GM18858 (cell line): Measurements from ENCODE around the gene CDKN2B.
A peak's percentile ranks its signal among the peaks of the same experiment; 100 is the strongest.
"Not testable (repeated sequence)": the region's sequence is repeated elsewhere in the genome, so short reads cannot be mapped to it uniquely, and the experiment has no call there.

Experiments
- ATAC-seq: cut with Tn5 transposase; IDR thresholded peaks from one replicate; pipeline ENCODE4 v1.9.1; 2021; ENCODE audit not compliant: unreplicated experiment

The CDKN2B gene

DNA sequence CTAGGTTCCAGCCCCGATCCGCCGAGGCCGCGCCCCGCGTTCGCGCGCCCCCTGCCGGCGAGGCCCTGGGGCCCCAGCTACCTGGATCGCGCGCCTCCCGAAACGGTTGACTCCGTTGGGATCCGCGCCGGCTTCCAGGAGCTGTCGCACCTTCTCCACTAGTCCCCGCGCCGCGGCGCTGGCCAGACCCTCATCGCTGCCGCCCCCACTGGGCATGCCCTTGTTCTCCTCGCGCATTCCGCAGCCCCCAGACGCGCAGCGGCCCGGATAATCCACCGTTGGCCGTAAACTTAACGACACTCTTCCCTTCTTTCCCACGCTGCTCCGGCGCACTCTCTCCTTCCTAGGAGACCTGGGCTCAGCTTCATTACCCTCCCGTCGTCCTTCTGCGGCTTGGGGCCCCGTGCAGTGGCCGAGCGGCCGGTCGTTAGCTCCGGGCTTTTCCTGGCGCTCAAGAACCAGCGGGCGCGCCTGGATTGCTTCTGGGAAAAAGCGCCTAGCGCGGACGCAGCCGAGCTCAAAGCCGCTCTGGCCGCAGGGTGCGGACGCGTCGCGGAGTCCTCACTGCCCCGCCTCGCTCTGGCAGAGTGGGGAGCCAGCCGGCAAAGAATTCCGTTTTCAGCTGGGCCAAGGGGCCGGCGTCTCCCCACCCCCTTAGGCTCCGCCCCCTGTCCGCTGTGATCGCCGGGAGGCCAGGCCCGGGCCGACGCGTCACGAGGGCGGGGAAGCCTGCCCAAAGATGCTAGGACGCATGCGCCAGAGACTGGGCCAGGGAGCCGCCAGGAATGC lies at the start of gene CDKN2B:
CDKN2B (minus strand) TSS at position 589 of the 789 bp plus-strand sequence; CDS start at position 237, 352 bp downstream.
- peak; percentile 85 for ATAC-seq

- ATAC-seq = not testable (repeated sequence)
These were observed 48.9 kb upstream of the CDKN2B start for GRCh38 chr9:22057972-22058371.

DNA sequence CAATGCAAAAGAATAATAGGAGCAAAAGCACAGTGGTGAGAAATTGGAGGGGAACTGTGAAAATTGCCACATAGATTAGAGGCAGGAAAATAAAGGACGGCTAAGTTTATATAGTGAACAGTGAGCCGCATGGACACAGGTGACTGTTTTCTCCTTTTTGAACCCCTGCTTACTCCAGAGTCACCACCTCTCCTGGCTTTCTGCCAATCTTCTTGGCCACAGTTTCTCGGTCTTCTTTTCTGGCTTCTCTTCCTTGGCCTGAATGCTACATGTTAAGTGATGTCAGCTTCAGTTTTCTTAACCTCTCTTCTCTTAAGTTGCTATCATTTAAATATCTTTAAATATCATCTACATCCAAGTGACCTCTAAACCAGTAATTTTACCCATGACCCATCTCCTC lies 47.3 kb upstream of the CDKN2B start:
- ATAC-seq = no peak

GRCh38 chr9:22055090-22055489 lies 46.0 kb upstream of the CDKN2B start:
- ATAC-seq = no peak

DNA sequence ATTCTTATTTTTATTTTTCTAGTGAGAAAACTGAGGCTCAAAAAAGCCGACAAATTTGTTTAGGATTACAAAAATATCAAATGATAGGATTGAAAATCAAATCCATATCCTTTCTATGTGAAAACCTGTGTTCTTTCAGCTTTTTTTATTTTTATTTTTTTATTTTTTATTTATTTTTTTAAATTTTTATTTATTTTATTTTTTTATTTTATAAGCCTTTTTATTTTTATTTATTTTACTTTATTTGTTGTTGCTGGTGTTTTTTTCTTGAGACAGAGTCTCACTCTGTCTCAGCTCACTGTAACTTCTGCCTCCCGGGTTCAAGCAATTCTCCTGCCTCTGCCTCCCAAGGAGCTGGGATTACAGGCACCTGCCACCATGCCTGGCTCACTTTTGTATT lies 45.4 kb upstream of the CDKN2B start:
- ATAC-seq = no peak

DNA sequence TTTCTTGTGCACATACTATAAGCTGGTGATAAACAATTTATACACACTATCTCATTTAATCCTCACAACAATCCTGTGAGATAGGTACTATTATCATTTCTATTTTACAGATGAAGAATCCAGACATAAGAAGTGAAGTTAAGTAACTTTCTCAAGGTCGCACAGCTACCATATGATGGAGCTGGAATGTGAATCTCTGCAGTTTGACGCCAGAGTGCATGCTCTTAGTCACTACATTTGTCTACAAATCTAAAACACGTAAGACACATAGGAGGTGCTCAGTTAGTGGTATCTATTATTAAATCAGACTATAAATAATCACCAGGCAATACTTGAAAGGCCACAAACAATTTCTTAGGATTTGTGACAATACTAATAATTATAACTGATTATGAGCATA lies 45.0 kb upstream of the CDKN2B start:
- no peak for ATAC-seq

DNA sequence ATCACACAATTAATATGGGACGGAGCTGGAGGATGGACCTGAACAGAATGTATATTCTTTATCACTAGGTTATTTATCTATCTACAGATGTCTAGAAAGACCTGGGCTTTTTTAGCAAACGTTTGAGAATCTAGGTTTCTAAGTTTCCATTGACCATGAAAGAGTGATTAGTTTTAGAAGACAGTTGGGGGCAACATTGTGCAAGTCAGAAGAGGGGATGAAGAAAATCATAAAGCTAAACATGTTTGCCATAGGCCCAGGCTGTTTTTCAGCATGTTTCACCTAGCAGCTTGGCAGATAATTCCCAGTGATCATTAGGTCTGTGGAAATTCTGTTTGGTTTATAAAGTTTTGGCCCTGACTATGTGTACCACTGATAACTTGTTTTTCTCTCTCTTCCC lies 44.1 kb upstream of the CDKN2B start:
- no peak for ATAC-seq

GRCh38 chr9:22052376-22052945 lies 43.4 kb upstream of the CDKN2B start:
- ATAC-seq = peak; percentile 65

- no peak for ATAC-seq
These were observed 41.8 kb upstream of the CDKN2B start for GRCh38 chr9:22050924-22051323.

GRCh38 chr9:22049411-22049810 lies 40.3 kb upstream of the CDKN2B start:
- ATAC-seq = no peak

- no peak for ATAC-seq
These were observed 38.5 kb upstream of the CDKN2B start for GRCh38 chr9:22047596-22047995.

DNA sequence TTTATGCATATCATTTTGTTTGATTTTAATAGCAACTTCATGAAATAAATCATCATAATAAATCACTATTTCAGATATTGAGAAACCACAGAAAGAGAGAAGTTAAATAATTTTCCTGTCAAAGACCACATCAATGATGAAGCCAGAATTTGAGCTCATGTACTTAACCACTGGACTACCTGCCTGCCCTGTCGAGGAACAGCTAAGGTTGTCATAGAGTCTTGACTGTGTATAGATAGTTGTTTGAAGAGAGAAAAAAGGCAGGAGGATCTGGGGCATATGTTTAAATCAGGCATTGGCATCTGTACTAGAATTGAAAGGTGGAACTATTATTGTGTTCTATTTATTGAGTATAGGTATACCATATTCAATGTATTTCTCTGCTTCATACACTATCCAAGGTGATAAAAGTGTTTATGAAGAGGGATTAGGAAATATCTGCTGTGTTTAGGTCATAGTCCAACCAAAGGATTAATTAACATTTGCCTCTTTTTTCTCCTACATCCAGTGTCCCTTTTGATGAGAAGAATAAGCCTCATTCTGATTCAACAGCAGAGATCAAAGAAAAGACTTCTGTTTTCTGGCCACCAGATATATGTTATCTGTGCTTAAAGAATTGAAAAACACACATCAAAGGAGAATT lies 37.3 kb upstream of the CDKN2B start:
- no peak for ATAC-seq

DNA sequence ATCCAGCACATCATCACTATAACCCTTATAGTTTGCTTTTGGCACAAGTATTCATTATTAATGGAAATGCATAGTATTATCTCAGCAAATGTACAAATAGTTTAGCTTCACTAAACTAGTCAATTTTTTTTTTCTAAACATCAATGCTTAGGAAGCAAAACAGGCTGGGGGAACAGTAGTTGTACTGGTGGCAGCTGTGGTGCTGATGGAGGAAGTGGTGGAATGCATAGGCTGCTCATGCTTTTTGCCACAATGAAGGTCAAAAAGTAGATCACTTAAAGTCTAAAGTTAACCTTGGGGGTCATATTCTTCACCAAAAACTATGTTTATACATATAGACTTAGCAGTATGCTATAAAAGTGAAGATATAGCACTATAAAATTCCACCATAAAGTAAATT lies 36.3 kb upstream of the CDKN2B start:
- ATAC-seq = no peak

DNA sequence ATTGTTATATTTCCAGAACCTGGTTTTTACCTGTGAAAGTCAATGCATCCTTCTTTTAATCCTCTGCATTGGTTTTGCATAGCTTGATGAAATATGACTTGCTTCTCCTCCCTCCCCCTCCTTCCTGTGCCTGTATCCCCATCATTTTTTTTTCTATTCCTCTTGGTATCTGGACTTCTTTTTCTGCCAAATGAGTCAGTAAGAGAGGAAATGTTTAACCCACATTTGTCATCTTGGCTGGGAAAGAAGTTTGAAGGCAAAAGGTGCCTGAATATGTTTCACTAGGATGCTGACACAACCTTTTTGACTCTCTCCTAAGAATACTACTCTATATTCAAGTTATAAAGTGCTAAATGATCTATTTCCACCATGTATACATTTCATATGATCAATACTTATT lies 35.5 kb upstream of the CDKN2B start:
- ATAC-seq = no peak

- ATAC-seq = no peak
These were observed 34.8 kb upstream of the CDKN2B start for GRCh38 chr9:22043928-22044327.

DNA sequence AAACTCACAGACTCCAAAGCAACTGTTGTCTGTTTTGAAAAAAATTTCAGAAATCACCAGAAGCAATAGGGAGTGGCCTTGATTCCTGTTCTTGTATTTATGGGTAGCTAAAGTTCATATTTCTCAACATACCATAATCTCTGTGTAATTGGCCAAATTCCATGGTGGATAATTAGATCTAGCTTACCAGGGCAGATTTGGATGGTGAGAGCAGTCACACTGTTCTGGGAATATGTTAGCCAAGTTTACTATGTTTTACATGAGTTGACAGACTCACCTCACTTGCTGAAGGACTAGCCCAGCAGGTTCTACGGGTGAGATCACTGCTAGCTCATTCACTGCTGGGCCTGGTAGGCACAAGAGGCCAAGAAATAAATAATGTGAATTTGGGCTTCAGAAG lies 32.7 kb upstream of the CDKN2B start:
- ATAC-seq = no peak

GRCh38 chr9:22041344-22041743 lies 32.2 kb upstream of the CDKN2B start:
- no peak for ATAC-seq

- no peak for ATAC-seq
These were observed 31.7 kb upstream of the CDKN2B start for GRCh38 chr9:22040760-22041159.

GRCh38 chr9:22039258-22039657 lies 30.2 kb upstream of the CDKN2B start:
- ATAC-seq = no peak

- ATAC-seq = no peak
These were observed 29.0 kb upstream of the CDKN2B start for GRCh38 chr9:22037954-22038690.

DNA sequence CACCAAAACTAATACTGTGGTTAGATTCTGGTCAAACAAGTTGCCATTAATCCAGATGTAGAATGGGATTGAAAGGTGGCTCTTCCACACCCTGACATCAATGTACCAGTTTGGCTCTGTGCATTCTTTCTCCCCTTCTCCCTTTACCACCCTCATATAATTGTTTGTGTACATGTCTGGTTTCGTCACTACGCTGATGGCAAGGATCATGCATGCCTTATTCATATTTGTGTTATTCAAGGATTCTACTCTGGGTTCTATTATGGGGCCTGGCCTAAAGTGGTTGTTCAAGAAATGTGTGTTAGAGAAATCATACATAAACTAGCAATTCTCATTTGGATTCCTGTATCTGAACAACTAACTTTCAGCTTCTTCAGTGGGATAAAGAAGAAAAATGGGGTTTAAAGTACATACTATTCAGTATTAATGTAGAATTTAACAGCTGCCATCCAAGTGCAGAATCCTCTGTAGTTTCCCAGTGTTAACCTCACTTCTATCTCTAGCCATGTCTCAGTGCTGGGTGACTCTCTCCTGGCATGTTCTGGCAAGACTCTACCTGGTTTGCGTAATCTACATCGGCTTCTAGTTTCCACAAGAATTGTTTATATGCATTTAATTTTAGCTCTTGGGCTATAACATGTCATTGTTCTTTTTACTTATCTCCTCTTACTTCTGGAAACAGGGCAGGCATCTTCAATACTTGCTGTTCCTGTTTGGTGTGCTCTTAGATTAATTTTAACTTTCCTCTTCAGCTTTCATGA lies 27.9 kb upstream of the CDKN2B start:
- no peak for ATAC-seq
